PC-3 (cell line): ENCODE results near the gene TMEM250. TPM values are rescaled to one million over a fixed set of nuclear protein-coding genes. Genes with fewer than 3 reads are reported as not detected.
A peak's percentile ranks its signal among the peaks of the same experiment; 100 is the strongest.

Source experiments
- ATAC-seq: fragments of 200-7000 bp; cut with Tn5 transposase; 2 replicates; pipeline ENCODE4 v1.9.1; 2020; ENCODE audit warnings: mild to moderate bottlenecking, moderate library complexity
- BruUV-seq: library from RNA; stranded (reverse); fragments of 400-500 nt; replicated peaks from 2 replicates; lab custom pipeline; 2021; lab: Mats Ljungman, UMichigan
- CTCF ChIA-PET: fragments of 300-600 bp; sonication (Branson Sonifier 250); formaldehyde crosslinking; loops from one replicate; lab custom pipeline; 2022; ENCODE audit warnings: antibody characterized with exemption; lab: Charles Lee
- POLR2A ChIA-PET: fragments of 300-600 bp; sonication (Branson Sonifier 250); formaldehyde crosslinking; loops from one replicate; lab custom pipeline; 2022; ENCODE audit warnings: antibody characterized with exemption; ENCODE audit not compliant: unreplicated experiment; lab: Charles Lee
- DNase-seq: peaks from one replicate; pipeline ENCODE4 v3.0.0-alpha.2; 2015
- H2AFZ ChIP-seq: fragments of 300-600 bp; sonication (generic); 2 replicates; pipeline ENCODE4 v1.6.0; 2016; ENCODE audit warnings: antibody characterized with exemption, low read length
- H3F3A ChIP-seq: fragments of 300-600 bp; sonication (generic); one replicate; pipeline ENCODE4 v1.6.0; 2017; ENCODE audit warnings: antibody characterized with exemption, low read length, control low read depth, mild to moderate bottlenecking; ENCODE audit not compliant: unreplicated experiment
- H3K27ac ChIP-seq: fragments of 300-600 bp; sonication (generic); 2 replicates; pipeline ENCODE4 v1.5.1; 2016; ENCODE audit warnings: mild to moderate bottlenecking, low read length
- H3K27me3 ChIP-seq: fragments of 300-600 bp; sonication (generic); 2 replicates; pipeline ENCODE4 v1.6.1; 2016; ENCODE audit warnings: low read length, mixed read lengths
- H3K36me3 ChIP-seq: fragments of 300-600 bp; sonication (generic); 2 replicates; pipeline ENCODE4 v1.6.1; 2016; ENCODE audit warnings: low read depth, mixed run types, low read length, mixed read lengths
- H3K4me1 ChIP-seq: fragments of 300-600 bp; sonication (generic); 2 replicates; pipeline ENCODE4 v1.5.1; 2016; ENCODE audit warnings: low read length; ENCODE audit not compliant: insufficient read depth
- H3K4me2 ChIP-seq: fragments of 300-600 bp; sonication (generic); 2 replicates; pipeline ENCODE4 v1.6.0; 2016; ENCODE audit warnings: low read length
- H3K4me3 ChIP-seq: fragments of 300-600 bp; sonication (generic); 2 replicates; pipeline ENCODE4 v1.5.1; 2016; ENCODE audit warnings: mild to moderate bottlenecking, low read length, mixed read lengths
- H3K79me2 ChIP-seq: fragments of 300-600 bp; sonication (generic); 2 replicates; pipeline ENCODE4 v1.6.1; 2017; ENCODE audit warnings: low read length, mixed read lengths
- H3K9ac ChIP-seq: fragments of 300-600 bp; sonication (generic); 2 replicates; pipeline ENCODE4 v1.6.0; 2016; ENCODE audit warnings: mild to moderate bottlenecking, low read length
- H3K9me2 ChIP-seq: fragments of 300-600 bp; sonication (generic); replicated peaks from 2 replicates; pipeline ENCODE4 v1.6.1; 2016; ENCODE audit warnings: mixed run types, low read length, mixed read lengths
- H3K9me3 ChIP-seq: fragments of 300-600 bp; sonication (generic); 2 replicates; pipeline ENCODE4 v1.6.1; 2016; ENCODE audit warnings: low read length, mixed read lengths
- H4K20me1 ChIP-seq: fragments of 300-600 bp; sonication (generic); 2 replicates; pipeline ENCODE4 v1.6.1; 2016; ENCODE audit warnings: low read length, mixed read lengths
- EZH2 ChIP-seq: fragments of 300-600 bp; sonication (generic); IDR thresholded peaks from one replicate; pipeline ENCODE4 v1.6.1; 2017; ENCODE audit warnings: antibody characterized with exemption, mild to moderate bottlenecking, low read length; ENCODE audit not compliant: unreplicated experiment
- EZH2phosphoT487 ChIP-seq: fragments of 300-600 bp; sonication (generic); IDR thresholded peaks from 2 replicates; pipeline ENCODE4 v1.6.1; 2018; ENCODE audit warnings: mild to moderate bottlenecking, antibody characterized with exemption, low read length, borderline replicate concordance
- intact Hi-C: fragments of 100-400 bp; cut with micrococcal nuclease; formaldehyde crosslinking; loops from 2 replicates; pipeline ENCODE4 v1.9.0; 2023
- total RNA-seq: library from RNA; depleted of rRNA; stranded (reverse); fragments of >200 nt; gene quantifications from 2 replicates; pipeline ENCODE4 v1.2.3, GENCODE V29; 2014
- TF ChIP-seq, protein P1 (sequence below): fragments of 300-600 bp; sonication (generic); conservative IDR thresholded peaks from 2 replicates; pipeline ENCODE4 v1.5.1; 2017; ENCODE audit warnings: antibody characterized with exemption, low read depth, mild to moderate bottlenecking, low read length

Gene TMEM250
- total RNA-seq, 1 experiment from 2014 or later = 64.7 TPM

DNA sequence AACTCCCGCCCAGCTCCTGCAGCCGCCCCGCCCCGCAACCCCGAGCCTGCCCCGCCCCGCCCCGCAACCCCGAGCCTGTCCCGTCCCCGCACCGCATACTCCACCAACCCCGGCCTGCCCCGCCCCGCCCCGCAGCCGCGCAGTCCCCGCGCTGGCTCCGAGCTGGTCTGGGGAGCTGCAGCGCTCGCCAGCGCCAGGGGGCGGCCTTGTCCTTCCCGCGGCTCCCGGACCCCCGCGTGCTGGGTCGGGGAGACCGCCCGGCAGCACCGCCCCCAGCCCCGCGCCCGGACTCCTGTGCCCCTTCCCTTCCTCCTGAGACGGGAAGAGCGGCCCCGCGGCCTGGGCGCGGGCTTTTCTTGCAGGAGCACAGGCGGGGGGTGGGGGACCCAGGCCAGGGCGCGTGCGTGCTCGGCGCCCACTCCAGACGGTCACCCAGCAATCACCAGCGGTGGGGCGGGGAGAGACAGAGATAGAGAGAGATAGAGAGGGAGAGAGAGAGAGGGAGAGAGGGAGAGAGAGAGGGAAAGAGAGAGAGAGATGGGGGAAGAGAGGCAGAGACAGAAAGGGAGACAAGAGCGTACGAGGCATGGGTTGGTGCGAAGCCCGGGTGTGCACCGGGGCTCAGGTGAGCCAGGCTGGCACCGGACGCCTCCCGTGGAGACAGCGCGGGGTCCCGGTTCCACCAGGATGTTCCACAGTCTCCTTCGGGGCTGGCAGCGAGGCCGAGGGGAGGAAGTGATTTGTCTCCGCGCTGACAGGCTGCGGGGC is 14.7 kb upstream of the TMEM250 start:
- DNase-seq = no peak
- H3K4me3 ChIP-seq = peak overlapping the region; percentile 27; the same call in 1 of the 2 replicates
- ChIA-PET CTCF (no interaction called here), POLR2A (no interaction called here)
- no peak overlapping the region for H2AFZ ChIP-seq
- H3F3A ChIP-seq = no peaks in the 10 kb centered on the region
- ATAC-seq = peak; percentile 42; the same call in 1 of the 2 replicates
- peak overlapping the region; percentile 26; the same call in 1 of the 2 replicates for H3K4me2 ChIP-seq
- H3K4me1 ChIP-seq = no peaks in the 10 kb centered on the region
- H3K79me2 ChIP-seq = no peaks in the 10 kb centered on the region
- TF ChIP-seq, protein P1, sequence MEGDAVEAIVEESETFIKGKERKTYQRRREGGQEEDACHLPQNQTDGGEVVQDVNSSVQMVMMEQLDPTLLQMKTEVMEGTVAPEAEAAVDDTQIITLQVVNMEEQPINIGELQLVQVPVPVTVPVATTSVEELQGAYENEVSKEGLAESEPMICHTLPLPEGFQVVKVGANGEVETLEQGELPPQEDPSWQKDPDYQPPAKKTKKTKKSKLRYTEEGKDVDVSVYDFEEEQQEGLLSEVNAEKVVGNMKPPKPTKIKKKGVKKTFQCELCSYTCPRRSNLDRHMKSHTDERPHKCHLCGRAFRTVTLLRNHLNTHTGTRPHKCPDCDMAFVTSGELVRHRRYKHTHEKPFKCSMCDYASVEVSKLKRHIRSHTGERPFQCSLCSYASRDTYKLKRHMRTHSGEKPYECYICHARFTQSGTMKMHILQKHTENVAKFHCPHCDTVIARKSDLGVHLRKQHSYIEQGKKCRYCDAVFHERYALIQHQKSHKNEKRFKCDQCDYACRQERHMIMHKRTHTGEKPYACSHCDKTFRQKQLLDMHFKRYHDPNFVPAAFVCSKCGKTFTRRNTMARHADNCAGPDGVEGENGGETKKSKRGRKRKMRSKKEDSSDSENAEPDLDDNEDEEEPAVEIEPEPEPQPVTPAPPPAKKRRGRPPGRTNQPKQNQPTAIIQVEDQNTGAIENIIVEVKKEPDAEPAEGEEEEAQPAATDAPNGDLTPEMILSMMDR = peak; percentile 44
- TF ChIP-seq EZH2 = no peak
- BruUV-seq = no TSS peak
- no peak overlapping the region for H3K9ac ChIP-seq
- no peaks in the 10 kb centered on the region for H3K9me2 ChIP-seq
- no peaks in the 10 kb centered on the region; the same call in 1 of the 2 replicates for H3K27me3 ChIP-seq
- H3K36me3 ChIP-seq = no peaks in the 10 kb centered on the region
- no peaks in the 10 kb centered on the region for H4K20me1 ChIP-seq
- H3K9me3 ChIP-seq = no peaks in the 10 kb centered on the region
- H3K27ac ChIP-seq = no peak overlapping the region
- intact Hi-C loops = no loop called here

DNA sequence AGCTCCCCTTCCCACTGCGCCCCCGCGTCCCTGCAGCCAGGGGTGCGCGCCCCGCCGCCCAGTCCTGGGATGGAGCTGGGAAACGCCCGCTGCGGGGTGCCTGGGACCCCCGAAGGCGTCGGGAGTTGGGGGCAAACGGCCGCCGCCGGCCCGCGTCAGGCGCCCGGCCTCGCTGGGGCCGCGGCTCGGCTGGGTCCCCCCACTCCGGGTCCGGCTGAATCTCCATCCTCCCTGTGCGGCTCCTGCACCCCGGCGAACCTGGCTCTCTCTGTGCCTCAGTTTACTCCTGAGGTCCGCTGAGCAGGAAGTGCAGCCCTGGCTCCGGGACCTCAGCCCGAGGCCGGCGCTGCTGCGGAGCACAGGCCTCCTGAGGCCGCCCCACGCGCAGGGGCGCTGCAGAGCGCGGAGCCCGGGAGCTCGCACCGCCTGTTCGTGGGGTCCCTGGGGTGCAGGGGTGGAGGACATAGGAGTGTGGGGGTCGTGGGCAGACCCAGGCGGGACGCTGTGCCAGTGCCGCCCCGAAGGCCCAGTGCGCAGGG is 13.9 kb upstream of the TMEM250 start:
- BruUV-seq = no TSS peak
- no peak overlapping the region for H2AFZ ChIP-seq
- CTCF ChIA-PET = no interaction called here
- H3K36me3 ChIP-seq = no peaks in the 10 kb centered on the region
- TF ChIP-seq, protein P1 = no peak
- TF ChIP-seq EZH2phosphoT487 (no peak), EZH2 (no peak)
- no peak overlapping the region for H3K9ac ChIP-seq
- H3K79me2 ChIP-seq = no peaks in the 10 kb centered on the region
- no peaks in the 10 kb centered on the region for H3F3A ChIP-seq
- ATAC-seq (no peak), DNase-seq (no peak)
- no peaks in the 10 kb centered on the region; the same call in 1 of the 2 replicates for H3K27me3 ChIP-seq
- H3K9me2 ChIP-seq = no peaks in the 10 kb centered on the region
- POLR2A ChIA-PET = no interaction called here
- intact Hi-C loops = no loop called here
- H3K4me2 ChIP-seq = no peak overlapping the region
- no peaks in the 10 kb centered on the region for H3K9me3 ChIP-seq
- H3K4me1 ChIP-seq = no peaks in the 10 kb centered on the region
- no peak overlapping the region for H3K27ac ChIP-seq
- no peak overlapping the region for H3K4me3 ChIP-seq
- H4K20me1 ChIP-seq = no peaks in the 10 kb centered on the region
